Sigmoid colon (tissue), 7 donors: ENCODE data around the gene RETREG1. TPM values are rescaled to one million over a fixed set of nuclear protein-coding genes. Genes with fewer than 3 reads are reported as not detected.
A peak's percentile ranks its signal among the peaks of the same experiment; 100 is the strongest.

Source experiments
- DNase-seq: peaks from one replicate; pipeline ENCODE4 v3.0.0-alpha.2; 2019
- H3K27ac ChIP-seq, 4 donors: fragments of 200-600 bp; sonication (generic); one replicate each; pipeline ENCODE4 v1.5.1; 2016 to 2019; ENCODE audit warnings: mild to moderate bottlenecking in 1 of 4
- H3K27me3 ChIP-seq, 3 donors: fragments of 200-600 bp; sonication (generic); one replicate each; pipeline ENCODE4 v1.5.1; 2019; ENCODE audit warnings: mild to moderate bottlenecking in 1 of 3
- H3K36me3 ChIP-seq, 4 donors: fragments of 200-600 bp; sonication (generic); one replicate each; pipeline ENCODE4 v1.5.1; 2016 to 2019
- H3K4me1 ChIP-seq, 4 donors: fragments of 200-600 bp; sonication (generic); one replicate each; pipeline ENCODE4 v1.5.1; 2017 to 2019
- H3K4me3 ChIP-seq, 4 donors: fragments of 200-600 bp; sonication (generic); one replicate each; pipeline ENCODE4 v1.5.1; 2017 to 2019; ENCODE audit warnings: mild to moderate bottlenecking in 2 of 4, moderate library complexity in 1 of 4
- H3K9me3 ChIP-seq, 4 donors: fragments of 200-600 bp in 3 of 4; sonication (generic) in 3 of 4; one replicate each; pipeline versions ENCODE4 v1.5.1 to v1.6.1; 2013 to 2019
- CTCF ChIP-seq, 4 experiments: fragments of 450-650 bp in 3 of 4; fragments of 200-600 bp in 1 of 4; IDR thresholded peaks; one replicate each; pipeline ENCODE4 v1.5.1; 2016 to 2019; ENCODE audit warnings: antibody characterized with exemption in 4 of 4, mild to moderate bottlenecking in 3 of 4, moderate library complexity in 2 of 4
- EP300 ChIP-seq, 4 donors: sonication (generic); formaldehyde crosslinking; IDR thresholded peaks; one replicate each; pipeline ENCODE4 v1.6.1; 2017; ENCODE audit warnings: antibody characterized with exemption in 4 of 4
- POLR2A ChIP-seq, 2 donors: fragments of 450-650 bp; IDR thresholded peaks; one replicate each; pipeline ENCODE4 v1.6.1; 2016; ENCODE audit warnings: antibody characterized with exemption in 2 of 2, mild to moderate bottlenecking in 2 of 2, moderate library complexity in 2 of 2
- POLR2AphosphoS5 ChIP-seq, 4 donors: sonication (generic); formaldehyde crosslinking; IDR thresholded peaks; one replicate each; pipeline ENCODE4 v1.6.1; 2017; ENCODE audit warnings: antibody characterized with exemption in 4 of 4
- WGBS, 2 donors: extraction: QIAGEN DNeasy Blood & Tissue Kit; methylation state at CpG; one replicate each; pipeline ENCODE4 v1.1.7; 2013; 5-methylcytosine and 5-hydroxymethylcytosine counted together
- intact Hi-C: fragments of 100-400 bp; cut with DNase I; formaldehyde crosslinking; loops from one replicate; pipeline ENCODE4 v1.15.1; 2023
- polyA plus RNA-seq, 3 donors: library from polyadenylated mRNA; stranded (reverse); fragments of 200-250 nt; gene quantifications; one replicate each; pipeline ENCODE4 v1.2.3, GENCODE V29; 2013
- total RNA-seq, 4 donors: library from RNA; depleted of rRNA; stranded (reverse); fragments of >200 nt; gene quantifications; one replicate each; pipeline ENCODE4 v1.1.0, GENCODE V29; 2016
- donor health status: healthy with polysubstance abuse.
- donor health status: Bipolar disorder and iron deficiency.
- donor health status: healthy.

The RETREG1 gene
- total and polyA plus RNA-seq, 7 donors, result 10.8 to 21.2 (median 14.6) TPM

GRCh38 chr5:16464231-16464630 is 152.6 kb downstream of the RETREG1 start:
- peaks cover 0 to 65% (median 54%) of the 10 kb centered on the region in 4 donors for H3K4me1 ChIP-seq
- TF ChIP-seq EP300 (IDR thresholded peaks at IDR 0.05), result no peak
- no peak for TF ChIP-seq POLR2A (IDR thresholded peaks at IDR 0.05)
- no peak for TF ChIP-seq POLR2AphosphoS5 (IDR thresholded peaks at IDR 0.05)
- no peak for TF ChIP-seq CTCF (IDR thresholded peaks at IDR 0.05)
- H3K36me3 ChIP-seq, result peaks cover 11 to 42% (median 20%) of the 10 kb centered on the region in 4 donors
- no peaks in the 10 kb centered on the region for H3K9me3 ChIP-seq
- DNase-seq, result no peak
- H3K4me3 ChIP-seq, result peak overlapping the region; percentile 71 to 93 (median 80)
- 73 to 91% methylated on average over 1 of the region's 1 CpG for WGBS, 2 donors
- intact Hi-C loops, result no loop called here
- H3K27me3 ChIP-seq, result no peaks in the 10 kb centered on the region
- H3K27ac ChIP-seq, result no peak overlapping the region

GRCh38 chr5:16461782-16462181 is 155.0 kb downstream of the RETREG1 start:
- Histone ChIP-seq H3K27me3 (no peaks in the 10 kb centered on the region), H3K9me3 (no peaks in the 10 kb centered on the region), H3K27ac (no peak overlapping the region), H3K4me3 (no peak overlapping the region), H3K4me1 (peaks cover 0 to 51% (median 44%) of the 10 kb centered on the region in 4 donors), H3K36me3 (peaks cover 18 to 64% (median 25%) of the 10 kb centered on the region in 4 donors)
- TF ChIP-seq POLR2A (IDR thresholded peaks at IDR 0.05) (no peak), EP300 (IDR thresholded peaks at IDR 0.05) (no peak), POLR2AphosphoS5 (IDR thresholded peaks at IDR 0.05) (no peak), CTCF (IDR thresholded peaks at IDR 0.05) (no peak)
- WGBS, 2 donors, result 80 to 88% methylated on average over 1 of the region's 1 CpG
- intact Hi-C loops, result no loop called here
- no peak for DNase-seq

DNA sequence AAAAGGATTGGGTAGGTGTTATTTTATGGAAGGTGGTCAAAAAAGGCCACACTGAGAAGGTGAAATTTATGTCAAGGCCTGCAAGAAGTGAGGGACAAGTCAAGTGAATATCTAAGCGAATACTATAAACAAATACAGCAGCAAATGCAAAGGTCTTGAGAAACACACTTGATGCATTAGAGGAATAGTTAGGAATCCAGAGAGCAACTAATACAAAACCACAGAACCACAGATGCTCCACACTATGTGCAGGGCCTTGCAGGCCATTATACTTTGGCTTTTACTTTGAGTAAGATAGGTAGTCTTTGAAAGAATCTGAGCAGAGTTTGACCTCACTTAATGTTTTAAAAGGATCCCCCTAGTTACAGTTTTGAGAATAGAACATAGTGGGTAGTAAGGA is 155.8 kb downstream of the RETREG1 start:
- H3K9me3 ChIP-seq, result no peaks in the 10 kb centered on the region
- 93 to 96% methylated on average over 1 of the region's 1 CpG for WGBS, 2 donors
- H3K27me3 ChIP-seq, result no peaks in the 10 kb centered on the region
- DNase-seq, result no peak
- no peak for TF ChIP-seq CTCF (IDR thresholded peaks at IDR 0.05)
- no peak for TF ChIP-seq POLR2A (IDR thresholded peaks at IDR 0.05)
- TF ChIP-seq EP300 (IDR thresholded peaks at IDR 0.05), result no peak
- TF ChIP-seq POLR2AphosphoS5 (IDR thresholded peaks at IDR 0.05), result no peak
- no peak overlapping the region for H3K4me3 ChIP-seq
- H3K36me3 ChIP-seq, result peaks cover 18 to 72% (median 25%) of the 10 kb centered on the region in 4 donors
- no peak overlapping the region for H3K27ac ChIP-seq
- H3K4me1 ChIP-seq, result peaks cover 0 to 45% (median 39%) of the 10 kb centered on the region in 4 donors
- intact Hi-C loops, result no loop called here

DNA sequence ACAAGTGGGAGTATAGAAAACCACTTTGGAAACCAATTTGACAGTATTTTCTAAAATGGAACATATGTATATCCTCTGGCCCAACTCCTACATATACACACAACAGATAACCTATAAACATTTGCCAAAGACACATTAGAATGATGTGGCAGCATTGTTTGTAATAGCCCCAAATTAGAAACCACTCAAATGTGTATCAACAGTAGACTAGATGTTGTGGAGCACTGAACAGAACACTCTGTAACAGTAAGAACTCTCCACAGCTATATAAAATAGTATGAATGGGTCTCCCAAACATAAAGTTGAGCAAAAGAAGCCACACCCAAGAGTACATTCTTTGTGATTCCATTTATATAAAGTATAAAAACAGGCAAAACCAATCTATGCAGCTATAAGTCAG is 157.3 kb downstream of the RETREG1 start:
- no peaks in the 10 kb centered on the region for H3K9me3 ChIP-seq
- TF ChIP-seq POLR2A (IDR thresholded peaks at IDR 0.05), result no peak
- TF ChIP-seq POLR2AphosphoS5 (IDR thresholded peaks at IDR 0.05), result no peak
- TF ChIP-seq CTCF (IDR thresholded peaks at IDR 0.05), result no peak
- no peak for TF ChIP-seq EP300 (IDR thresholded peaks at IDR 0.05)
- H3K27ac ChIP-seq, result no peak overlapping the region
- H3K27me3 ChIP-seq, result no peaks in the 10 kb centered on the region
- no peak overlapping the region for H3K4me3 ChIP-seq
- intact Hi-C loops, result loop anchor here (5.0 to 10.0 kb wide), 2 partner anchors 297 to 1355 kb away; no protein-coding TSS in a partner anchor
- peaks cover 0 to 47% (median 35%) of the 10 kb centered on the region in 4 donors for H3K4me1 ChIP-seq
- no peak for DNase-seq
- peaks cover 18 to 81% (median 25%) of the 10 kb centered on the region in 4 donors for H3K36me3 ChIP-seq

GRCh38 chr5:16457853-16458252 is 158.9 kb downstream of the RETREG1 start:
- Histone ChIP-seq H3K4me3 (no peak overlapping the region), H3K27me3 (no peaks in the 10 kb centered on the region), H3K4me1 (peaks cover 0 to 35% (median 21%) of the 10 kb centered on the region in 4 donors), H3K36me3 (peaks cover 20 to 79% (median 23%) of the 10 kb centered on the region in 4 donors), H3K27ac (no peak overlapping the region), H3K9me3 (no peaks in the 10 kb centered on the region)
- TF ChIP-seq EP300 (IDR thresholded peaks at IDR 0.05), result no peak
- no peak for TF ChIP-seq CTCF (IDR thresholded peaks at IDR 0.05)
- TF ChIP-seq POLR2A (IDR thresholded peaks at IDR 0.05), result no peak
- TF ChIP-seq POLR2AphosphoS5 (IDR thresholded peaks at IDR 0.05), result no peak
- 24 to 53% methylated on average over 1 of the region's 1 CpG for WGBS, 2 donors
- no peak for DNase-seq
- intact Hi-C loops, result loop anchor here (5.0 to 10.0 kb wide), 2 partner anchors 296 to 1353 kb away; no protein-coding TSS in a partner anchor
